Spleen (tissue), 11 donors: Measurements from ENCODE around the gene FBXW5. TPM values are rescaled to one million over a fixed set of nuclear protein-coding genes. Genes with fewer than 3 reads are reported as not detected.
A peak's percentile ranks its signal among the peaks of the same experiment; 100 is the strongest.

Experiments
- DNase-seq: peaks from one replicate; pipeline ENCODE4 v3.0.0-alpha.2; 2020
- H3K27ac ChIP-seq, 8 donors: fragments of 200-600 bp; sonication (generic) in 7 of 8; 1 replicate in 4 of 8; 2 replicates in 4 of 8; pipeline versions ENCODE4 v1.5.0 to v1.8.0; 2016 to 2021; ENCODE audit warnings: inconsistent platforms in 4 of 8, mild to moderate bottlenecking in 4 of 8, moderate library complexity in 1 of 8
- H3K27me3 ChIP-seq, 7 donors: fragments of 200-600 bp; sonication (generic) in 6 of 7; replicated peaks in 1 of 7; 1 replicate in 4 of 7; 2 replicates in 3 of 7; pipeline versions ENCODE4 v1.5.0 to v1.8.0; 2016 to 2021; ENCODE audit warnings: inconsistent platforms in 3 of 7, mild to moderate bottlenecking in 1 of 7
- H3K36me3 ChIP-seq, 6 donors: fragments of 200-600 bp; sonication (generic) in 5 of 6; 1 replicate in 4 of 6; 2 replicates in 2 of 6; pipeline versions ENCODE4 v1.5.0 to v1.8.0; 2016 to 2021; ENCODE audit warnings: inconsistent platforms in 2 of 6
- H3K4me1 ChIP-seq, 6 donors: fragments of 200-600 bp; sonication (generic) in 5 of 6; 1 replicate in 3 of 6; 2 replicates in 3 of 6; pipeline versions ENCODE4 v1.5.0 to v1.8.0; 2016 to 2021; ENCODE audit warnings: inconsistent platforms in 3 of 6
- H3K4me3 ChIP-seq, 8 donors: fragments of 200-600 bp; sonication (generic) in 7 of 8; 1 replicate in 4 of 8; 2 replicates in 4 of 8; pipeline versions ENCODE4 v1.5.0 to v1.8.0; 2016 to 2021; ENCODE audit warnings: inconsistent platforms in 4 of 8, mild to moderate bottlenecking in 4 of 8, moderate library complexity in 2 of 8
- H3K9me3 ChIP-seq, 8 donors: fragments of 200-600 bp; sonication (generic) in 7 of 8; 1 replicate in 4 of 8; 2 replicates in 4 of 8; pipeline versions ENCODE4 v1.5.0 to v1.8.0; 2016 to 2021; ENCODE audit warnings: inconsistent platforms in 4 of 8
- POLR2A ChIP-seq, 3 donors: fragments of 450-650 bp; IDR thresholded peaks; one replicate each; pipeline ENCODE4 v1.5.1; 2017; ENCODE audit warnings: antibody characterized with exemption in 3 of 3, mild to moderate bottlenecking in 1 of 3
- POLR2AphosphoS5 ChIP-seq, 3 donors: sonication (generic); formaldehyde crosslinking; IDR thresholded peaks; one replicate each; pipeline ENCODE4 v1.5.1; 2017; ENCODE audit warnings: antibody characterized with exemption in 3 of 3
- WGBS, 5 donors: extraction: QIAGEN DNeasy Blood & Tissue Kit in 3 of 5; methylation state at CpG; one replicate each; pipeline versions ENCODE4 v1.1.5 to v1.1.7; 2013 to 2018; 5-methylcytosine and 5-hydroxymethylcytosine counted together
- intact Hi-C: fragments of 100-400 bp; cut with DNase I; formaldehyde crosslinking; loops from one replicate; pipeline ENCODE4 v1.15.0; 2023; ENCODE audit warnings: low total_unique reads
- polyA plus RNA-seq, 3 donors: library from polyadenylated mRNA; stranded (reverse); fragments of 200-250 nt; gene quantifications; one replicate each; pipeline ENCODE4 v1.2.1, GENCODE V29; 2013
- total RNA-seq, 7 donors: library from RNA; depleted of rRNA in 3 of 7; stranded (reverse); fragments of >200 nt in 3 of 7; fragmentation: NEBNext Ultra II Directional in 4 of 7; extraction: Animal tissue kit (Norgen Biotek cat#: 25700) in 4 of 7; gene quantifications; one replicate each; pipeline versions ENCODE4 v1.1.0 to v1.2.1, GENCODE V29; 2016 to 2021
- TF ChIP-seq, protein P1 (sequence below), 11 experiments: fragments of 200-600 bp in 7 of 11; fragments of 450-650 bp in 4 of 11; sonication (generic) in 4 of 11; IDR thresholded peaks in 8 of 11; conservative IDR thresholded peaks in 3 of 11; 1 replicate in 7 of 11; 2 replicates in 4 of 11; pipeline versions ENCODE4 v1.4.0 to v1.8.0; 2016 to 2021; ENCODE audit warnings: antibody characterized with exemption in 11 of 11, inconsistent platforms in 4 of 11, mild to moderate bottlenecking in 1 of 11
- donor health status: healthy with polysubstance abuse.
- donor health status: DM: no; HTN: no; CAD: no; lungs with moderate emphysema.
- donor health status: DM: no; HTN: no; CAD: no.
- donor health status: Bipolar disorder and iron deficiency.
- donor health status: healthy.
- donor health status: DM: no; HTN: no; CAD: no.
- donor health status: DM: yes; HTN: yes; CAD: no.

FBXW5 gene
- total and polyA plus RNA-seq, 10 donors, result 90.8 to 170 (median 114) TPM

DNA sequence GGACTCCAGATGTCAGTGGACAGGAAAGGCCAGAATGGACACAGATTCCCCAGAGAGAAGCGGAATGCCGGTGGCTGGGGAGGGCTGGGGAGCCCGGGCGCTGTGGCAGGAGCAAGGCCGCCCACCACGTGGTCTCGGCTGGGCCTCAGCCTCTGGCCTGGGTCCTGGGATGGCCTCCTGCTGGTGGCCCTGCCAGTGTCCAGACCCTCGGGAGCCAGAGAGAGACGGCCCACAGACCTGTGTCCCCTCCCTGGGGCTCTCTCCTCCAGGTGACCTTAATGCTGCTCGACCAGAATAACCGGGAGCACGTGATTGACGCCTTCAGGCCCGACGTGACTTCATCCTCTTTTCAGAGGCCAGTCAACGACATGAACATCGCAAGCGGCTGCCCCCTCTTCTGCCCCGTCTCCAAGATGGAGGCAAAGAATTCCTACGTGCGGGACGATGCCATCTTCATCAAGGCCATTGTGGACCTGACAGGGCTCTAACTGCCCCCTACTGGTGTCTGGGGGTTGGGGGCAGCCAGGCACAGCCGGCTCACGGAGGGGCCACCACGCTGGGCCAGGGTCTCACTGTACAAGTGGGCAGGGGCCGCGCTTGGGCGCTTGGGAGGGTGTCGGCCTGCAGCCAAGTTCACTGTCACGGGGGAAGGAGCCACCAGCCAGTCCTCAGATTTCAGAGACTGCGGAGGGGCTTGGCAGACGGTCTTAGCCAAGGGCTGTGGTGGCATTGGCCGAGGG is 19.0 kb downstream of the FBXW5 start:
- intact Hi-C loops, result no loop called here
- peaks cover 0 to 17% (median 5%) of the 10 kb centered on the region in 6 donors for H3K4me1 ChIP-seq
- peak in 1 of 3 donors; percentile 20 for TF ChIP-seq POLR2AphosphoS5 (IDR thresholded peaks at IDR 0.05)
- TF ChIP-seq, protein P1, sequence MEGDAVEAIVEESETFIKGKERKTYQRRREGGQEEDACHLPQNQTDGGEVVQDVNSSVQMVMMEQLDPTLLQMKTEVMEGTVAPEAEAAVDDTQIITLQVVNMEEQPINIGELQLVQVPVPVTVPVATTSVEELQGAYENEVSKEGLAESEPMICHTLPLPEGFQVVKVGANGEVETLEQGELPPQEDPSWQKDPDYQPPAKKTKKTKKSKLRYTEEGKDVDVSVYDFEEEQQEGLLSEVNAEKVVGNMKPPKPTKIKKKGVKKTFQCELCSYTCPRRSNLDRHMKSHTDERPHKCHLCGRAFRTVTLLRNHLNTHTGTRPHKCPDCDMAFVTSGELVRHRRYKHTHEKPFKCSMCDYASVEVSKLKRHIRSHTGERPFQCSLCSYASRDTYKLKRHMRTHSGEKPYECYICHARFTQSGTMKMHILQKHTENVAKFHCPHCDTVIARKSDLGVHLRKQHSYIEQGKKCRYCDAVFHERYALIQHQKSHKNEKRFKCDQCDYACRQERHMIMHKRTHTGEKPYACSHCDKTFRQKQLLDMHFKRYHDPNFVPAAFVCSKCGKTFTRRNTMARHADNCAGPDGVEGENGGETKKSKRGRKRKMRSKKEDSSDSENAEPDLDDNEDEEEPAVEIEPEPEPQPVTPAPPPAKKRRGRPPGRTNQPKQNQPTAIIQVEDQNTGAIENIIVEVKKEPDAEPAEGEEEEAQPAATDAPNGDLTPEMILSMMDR (IDR thresholded peaks at IDR 0.05 in 8 of 11, conservative IDR thresholded peaks at IDR 0.05 in 3 of 11), result peak in 1 of 11 experiments; percentile 5
- TF ChIP-seq POLR2A (IDR thresholded peaks at IDR 0.05), result no peak
- H3K27ac ChIP-seq, result peak overlapping the region in 1 of 8 donors; percentile 27
- H3K4me3 ChIP-seq, result no peak overlapping the region
- no peaks in the 10 kb centered on the region for H3K27me3 ChIP-seq
- no peaks in the 10 kb centered on the region for H3K9me3 ChIP-seq
- no peak for DNase-seq
- 88 to 96% (median 91%) methylated on average over 23 to 33 of the region's 33 CpGs for WGBS, 5 donors
- peaks cover 0 to 91% (median 57%) of the 10 kb centered on the region in 6 donors for H3K36me3 ChIP-seq

DNA sequence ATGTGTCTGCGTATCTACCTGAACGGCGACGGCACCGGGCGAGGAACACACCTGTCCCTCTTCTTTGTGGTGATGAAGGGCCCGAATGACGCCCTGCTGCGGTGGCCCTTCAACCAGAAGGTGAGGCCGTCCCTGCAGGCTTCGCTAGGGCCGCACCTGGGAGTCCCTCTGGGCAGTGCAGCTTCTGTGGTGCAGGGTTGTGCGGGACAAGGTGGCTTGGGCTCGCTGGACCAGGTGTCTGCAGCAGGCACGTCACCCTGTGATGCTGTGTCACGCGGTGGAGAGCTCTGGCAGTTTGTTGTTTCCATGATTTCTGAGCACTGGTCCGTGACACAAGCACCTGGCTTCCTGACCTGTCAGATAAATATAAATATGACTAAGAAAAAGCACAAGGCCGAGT is 20.7 kb downstream of the FBXW5 start:
- intact Hi-C loops, result no loop called here
- Histone ChIP-seq H3K4me3 (no peak overlapping the region), H3K36me3 (peaks cover 0 to 99% (median 69%) of the 10 kb centered on the region in 6 donors), H3K27me3 (no peaks in the 10 kb centered on the region), H3K4me1 (peaks cover 0 to 8% (median 3%) of the 10 kb centered on the region in 6 donors), H3K9me3 (no peaks in the 10 kb centered on the region), H3K27ac (no peak overlapping the region)
- WGBS, 5 donors, result 95 to 97% (median 96%) methylated on average over 19 of the region's 19 CpGs
- DNase-seq, result no peak
- TF ChIP-seq POLR2AphosphoS5 (IDR thresholded peaks at IDR 0.05) (peak in 2 of 3 donors; percentile 6 to 38), POLR2A (IDR thresholded peaks at IDR 0.05) (no peak)
- TF ChIP-seq, protein P1 (IDR thresholded peaks at IDR 0.05 in 8 of 11, conservative IDR thresholded peaks at IDR 0.05 in 3 of 11), result no peak

DNA sequence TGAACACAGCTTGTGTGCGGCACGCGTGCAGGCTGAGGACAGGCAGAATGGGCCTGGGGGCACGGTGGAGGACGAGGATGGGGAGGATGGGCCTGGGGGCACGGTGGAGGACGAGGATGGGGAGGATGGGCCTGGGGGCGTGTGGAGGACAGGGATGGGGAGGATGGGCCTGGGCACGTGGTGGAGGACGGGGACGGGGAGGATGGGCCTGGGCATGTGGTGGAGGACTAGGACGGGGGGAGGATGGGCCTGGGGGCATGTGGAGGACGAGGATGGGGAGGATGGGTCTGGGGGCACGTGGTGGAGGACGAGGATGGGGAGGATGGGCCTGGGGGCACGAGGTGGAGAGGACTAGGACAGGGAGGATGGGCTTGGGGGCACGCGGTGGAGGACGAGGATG is 22.0 kb downstream of the FBXW5 start:
- intact Hi-C loops, result no loop called here
- H3K9me3 ChIP-seq, result no peaks in the 10 kb centered on the region
- H3K4me1 ChIP-seq, result peaks cover 0 to 4% (median 0%) of the 10 kb centered on the region in 6 donors
- TF ChIP-seq POLR2A (IDR thresholded peaks at IDR 0.05) (no peak), POLR2AphosphoS5 (IDR thresholded peaks at IDR 0.05) (no peak)
- TF ChIP-seq, protein P1 (IDR thresholded peaks at IDR 0.05 in 8 of 11, conservative IDR thresholded peaks at IDR 0.05 in 3 of 11), result no peak
- peaks cover 0 to 100% (median 76%) of the 10 kb centered on the region in 6 donors for H3K36me3 ChIP-seq
- H3K27me3 ChIP-seq, result no peaks in the 10 kb centered on the region
- H3K27ac ChIP-seq, result no peak overlapping the region
- no peak overlapping the region for H3K4me3 ChIP-seq
- DNase-seq, result no peak
- 90 to 96% (median 92%) methylated on average over 19 of the region's 19 CpGs for WGBS, 5 donors

DNA sequence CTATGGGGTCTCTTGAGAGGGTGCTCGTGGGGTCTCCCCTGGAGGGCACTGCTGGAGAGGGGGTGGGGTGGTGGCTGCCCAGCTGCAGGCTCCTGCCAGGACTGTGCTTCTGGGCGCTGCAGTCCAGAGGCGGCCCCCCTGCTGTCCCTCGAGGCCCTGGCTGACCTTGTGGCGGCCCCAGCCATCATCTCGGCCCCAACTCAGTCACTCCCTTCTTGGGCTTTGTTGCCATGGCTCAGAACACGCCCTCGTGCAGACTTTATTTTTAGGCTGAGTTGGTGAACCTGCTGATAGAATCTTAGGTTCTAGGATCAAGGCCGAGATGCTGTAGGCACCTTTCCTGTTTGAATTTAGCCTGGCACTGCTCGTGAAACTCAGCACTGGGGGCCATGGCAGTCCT is 22.8 kb downstream of the FBXW5 start:
- Histone ChIP-seq H3K9me3 (no peaks in the 10 kb centered on the region), H3K4me3 (no peak overlapping the region), H3K27ac (peak overlapping the region in 1 of 8 donors; percentile 11), H3K36me3 (peaks cover 0 to 100% (median 80%) of the 10 kb centered on the region in 6 donors), H3K27me3 (no peaks in the 10 kb centered on the region), H3K4me1 (peaks cover 0 to 11% (median 2%) of the 10 kb centered on the region in 6 donors)
- intact Hi-C loops, result no loop called here
- WGBS, 5 donors, result 86 to 96% (median 87%) methylated on average over 3 to 10 of the region's 10 CpGs
- no peak for DNase-seq
- TF ChIP-seq POLR2A (IDR thresholded peaks at IDR 0.05) (no peak), POLR2AphosphoS5 (IDR thresholded peaks at IDR 0.05) (no peak)
- TF ChIP-seq, protein P1 (IDR thresholded peaks at IDR 0.05 in 8 of 11, conservative IDR thresholded peaks at IDR 0.05 in 3 of 11), result no peak
